Measurements from ENCODE around the gene SECISBP2.

GRCh38 chr9:89315482-89315881 is 2.8 kb upstream of the SECISBP2 start:
- TF ChIP-seq POLR2A (IDR thresholded peaks at IDR 0.05) (no peak), CTCF (IDR thresholded peaks at IDR 0.05) (no peak)
